ENCODE measurements around the gene B3GNT8.
"Not testable (repeated sequence)": the region's sequence is repeated elsewhere in the genome, so short reads cannot be mapped to it uniquely, and the experiment has no call there.

B3GNT8 gene

DNA sequence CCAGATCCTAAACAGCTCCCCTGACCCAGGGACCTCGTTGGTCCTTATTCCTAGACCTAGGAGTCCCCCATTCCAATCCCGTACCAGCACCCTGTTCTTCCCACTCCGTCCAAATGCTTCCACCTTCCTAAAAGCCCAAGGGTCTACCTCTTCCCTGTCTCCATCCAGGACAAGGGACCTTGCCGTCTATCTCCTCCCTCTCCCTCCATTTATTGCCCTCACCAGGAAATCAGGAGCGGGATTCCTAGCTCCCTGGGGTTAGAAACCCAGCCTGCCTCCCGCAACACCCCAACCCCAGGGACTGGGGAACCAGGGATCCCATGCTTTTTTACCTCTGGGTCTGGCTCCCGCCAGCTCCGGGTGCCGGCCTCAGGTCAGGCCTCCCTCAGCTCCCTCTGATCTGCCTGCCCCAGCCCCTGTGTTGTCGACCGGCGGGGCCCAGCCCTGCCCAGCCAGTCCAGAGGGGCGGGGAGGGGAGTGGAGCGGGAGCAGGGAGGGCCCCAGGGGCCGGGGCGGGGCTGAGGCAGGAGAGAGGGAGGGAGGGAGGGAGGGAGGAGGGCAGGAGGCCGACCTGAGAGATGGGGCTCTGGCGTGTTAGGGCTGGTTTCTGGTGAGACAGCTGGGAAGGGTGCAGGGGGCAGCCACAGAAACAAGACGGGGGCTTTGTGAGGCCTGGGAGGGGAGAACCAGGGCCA is at the start of gene B3GNT8:
B3GNT8 (minus strand) TSS at position 423 of the 695 bp plus-strand sequence. CDS start 596 bp downstream, outside the sequence.
- peak; percentile 91 for DNase-seq (ENCODE audit: low read depth, low spot score)

- DNase-seq (ENCODE audit: low read depth, low spot score): no peak
These were observed 49.4 kb upstream of the B3GNT8 start for GRCh38 chr19:41476583-41476982.

GRCh38 chr19:41463257-41464256 is 36.4 kb upstream of the B3GNT8 start:
- not testable (repeated sequence) for DNase-seq (ENCODE audit: low read depth, low spot score)

- no peak for DNase-seq (ENCODE audit: low read depth, low spot score)
These were observed 35.3 kb upstream of the B3GNT8 start for GRCh38 chr19:41462497-41462896.

- no peak for DNase-seq (ENCODE audit: low read depth, low spot score)
These were observed 30.1 kb upstream of the B3GNT8 start for GRCh38 chr19:41457241-41457640.

- no peak for DNase-seq (ENCODE audit: low read depth, low spot score)
These were observed 29.3 kb upstream of the B3GNT8 start for GRCh38 chr19:41456342-41456918.

DNA sequence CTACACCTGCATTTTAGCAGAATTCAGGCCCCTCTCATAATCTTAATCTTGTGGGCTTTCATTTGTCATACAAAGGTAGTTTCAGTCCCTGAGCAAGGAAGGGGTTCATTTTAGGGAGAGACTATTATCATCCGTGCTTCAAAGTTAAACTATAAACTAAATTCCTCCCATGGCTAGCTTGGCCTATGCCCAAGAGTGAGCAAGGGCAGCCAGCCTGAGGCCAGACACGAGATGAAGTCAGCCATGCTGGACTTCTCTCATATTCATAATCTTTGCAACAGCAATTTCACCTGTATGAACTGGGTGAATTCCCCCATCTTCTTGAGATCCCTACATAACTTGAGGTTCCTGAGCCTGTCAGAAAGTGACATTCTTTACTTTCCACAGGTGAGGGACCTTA is 28.8 kb upstream of the B3GNT8 start:
- no peak for DNase-seq (ENCODE audit: low read depth, low spot score)

GRCh38 chr19:41452584-41453275 is 25.6 kb upstream of the B3GNT8 start:
- no peak for DNase-seq (ENCODE audit: low read depth, low spot score)

- DNase-seq (ENCODE audit: low read depth, low spot score): no peak
These were observed 22.6 kb upstream of the B3GNT8 start for GRCh38 chr19:41449865-41450178.

DNA sequence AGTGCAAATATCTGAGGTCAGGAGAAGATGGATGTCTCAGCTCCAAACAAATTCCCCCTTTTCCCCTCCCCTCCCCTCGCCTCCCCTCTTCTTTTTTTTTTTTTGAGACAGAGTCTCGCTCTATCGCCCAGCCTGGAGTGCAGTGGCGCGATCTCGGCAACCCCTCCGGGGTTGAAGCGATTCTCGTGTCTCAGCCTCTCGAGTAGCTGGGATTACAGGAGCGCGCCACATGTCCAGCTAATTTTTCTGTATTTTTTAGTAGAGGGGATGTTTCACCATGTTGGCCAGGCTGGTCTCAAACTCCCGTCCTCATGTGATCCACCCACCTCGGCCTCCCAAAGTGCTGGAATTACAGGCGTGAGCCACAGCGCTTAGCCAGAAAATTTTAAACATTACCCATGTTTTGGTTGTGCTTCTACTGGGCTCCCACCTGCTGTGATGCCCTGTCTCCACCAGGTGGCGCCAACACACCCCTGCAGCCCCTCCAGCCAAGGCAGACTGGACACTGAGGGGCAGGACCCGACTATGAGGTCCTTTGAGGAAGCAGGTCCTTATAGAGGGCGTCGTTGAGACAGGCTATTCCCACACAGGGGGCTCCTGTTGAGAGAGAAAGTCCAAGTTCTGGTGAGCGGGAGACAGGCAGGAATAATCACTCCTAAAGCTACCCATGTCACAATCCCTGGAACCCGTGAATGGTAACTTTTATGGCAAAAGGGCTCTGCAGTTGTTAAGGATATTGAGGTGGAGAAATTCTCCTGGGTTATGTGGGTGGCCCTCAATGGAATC is 22.1 kb upstream of the B3GNT8 start:
- DNase-seq (ENCODE audit: low read depth, low spot score): peak; percentile 84

DNA sequence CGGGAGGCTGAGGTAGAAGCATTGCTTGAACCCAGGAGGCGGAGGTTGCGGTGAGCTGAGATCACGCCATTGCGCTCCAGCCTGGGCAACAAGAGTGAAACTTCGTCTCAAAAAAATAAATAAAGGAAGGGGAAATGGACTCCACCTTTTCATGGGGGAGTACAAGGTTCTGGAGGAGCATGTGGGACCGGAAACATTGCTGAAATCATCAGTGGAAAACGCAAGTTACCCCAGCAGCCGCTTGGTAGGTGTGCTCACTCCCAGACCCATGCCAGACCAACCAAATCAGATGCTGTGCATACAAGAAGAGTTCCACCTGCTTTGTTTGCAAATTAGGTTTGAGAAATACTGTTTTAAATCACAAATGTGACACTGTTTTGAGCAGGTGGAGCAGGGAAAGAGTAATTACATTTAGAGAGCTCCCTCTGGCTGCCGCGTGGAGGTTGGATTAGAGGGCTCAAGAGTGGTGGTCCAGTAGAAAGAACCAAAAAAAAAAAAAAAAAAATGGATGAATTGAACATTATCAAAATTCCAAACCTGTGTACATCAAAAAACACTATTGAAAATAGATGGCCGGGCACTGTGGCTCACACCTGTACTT is 20.7 kb upstream of the B3GNT8 start:
- no peak for DNase-seq (ENCODE audit: low read depth, low spot score)

GRCh38 chr19:41445575-41445974 is 18.4 kb upstream of the B3GNT8 start:
- no peak for DNase-seq (ENCODE audit: low read depth, low spot score)

DNA sequence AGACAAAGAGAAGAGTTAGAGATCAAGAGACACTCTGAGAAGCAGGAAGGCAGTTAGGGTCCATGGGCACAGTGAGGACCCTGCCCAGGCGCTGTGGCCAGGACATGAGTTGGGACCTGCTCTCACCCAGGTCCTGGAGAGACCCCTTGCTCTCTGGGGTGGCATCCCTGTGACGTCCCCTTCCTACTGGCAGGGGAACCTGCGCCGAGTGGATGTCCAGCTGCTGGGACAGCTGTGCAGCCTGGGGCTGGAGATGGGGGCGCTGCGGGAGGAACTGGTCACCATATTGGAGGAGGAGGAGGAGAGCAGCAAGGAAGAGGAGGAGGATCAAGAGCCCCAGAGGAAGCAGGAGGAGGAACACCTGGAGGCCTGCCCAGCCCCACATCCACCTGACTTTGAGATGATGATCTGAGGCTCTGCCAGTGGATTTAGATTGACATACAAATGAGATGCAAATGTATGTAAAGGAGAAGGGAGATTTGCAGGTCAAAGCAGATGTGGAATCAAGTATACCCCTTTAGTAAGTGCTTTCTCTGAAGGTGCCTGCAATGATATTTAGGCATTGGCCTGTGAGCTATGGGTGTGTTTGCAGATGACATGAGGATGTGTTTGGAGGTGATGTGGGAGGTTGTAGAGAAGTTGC is 16.8 kb upstream of the B3GNT8 start:
- DNase-seq (ENCODE audit: low read depth, low spot score): no peak

DNA sequence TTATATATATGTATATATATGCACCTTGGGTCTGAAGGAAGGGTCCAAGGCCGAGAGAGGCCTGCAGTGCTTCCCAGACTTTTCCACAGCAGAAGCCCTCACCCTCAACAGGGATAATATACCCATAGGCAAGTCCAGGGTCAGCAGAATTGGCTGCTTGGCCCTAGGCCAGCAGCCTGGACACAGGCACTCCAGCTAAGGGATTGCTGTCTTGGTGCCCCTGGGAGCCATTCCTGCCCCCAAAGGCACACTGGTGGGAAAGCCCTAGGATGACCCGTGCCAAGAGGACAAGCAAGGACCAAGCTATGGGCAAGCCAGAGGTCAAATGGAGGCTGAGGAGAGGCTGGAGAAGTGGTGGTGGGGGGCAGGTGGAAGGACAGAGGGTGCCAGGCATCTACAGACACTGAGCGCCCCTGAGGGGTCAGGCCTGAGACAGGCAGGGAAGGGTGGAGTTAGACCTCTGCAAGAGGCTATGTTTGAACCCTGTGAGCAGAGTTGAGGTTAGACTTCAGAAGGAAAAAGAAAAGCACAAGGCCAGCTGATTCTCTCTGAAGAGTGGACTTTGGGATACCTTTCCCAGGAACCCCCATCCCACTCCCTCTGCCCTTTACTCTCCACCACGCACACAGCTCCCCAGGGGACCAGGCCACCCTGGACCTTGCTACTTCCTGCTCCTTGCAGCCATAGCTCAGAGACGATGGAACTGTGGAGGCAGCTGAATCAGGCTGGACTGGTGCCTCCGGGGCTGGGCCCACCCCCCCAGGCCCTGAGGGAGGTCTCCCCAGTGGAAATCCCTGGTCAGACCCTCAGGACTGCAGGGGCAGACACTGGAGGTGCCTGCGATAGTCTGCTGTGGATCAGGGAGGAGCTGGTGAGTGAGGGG is 15.5 kb upstream of the B3GNT8 start, which contains the start of gene ERICH4:
ERICH4 (plus strand) TSS at position 684 of the 883 bp plus-strand sequence; CDS start at position 698, 14 bp downstream.
- no peak for DNase-seq (ENCODE audit: low read depth, low spot score)

- DNase-seq (ENCODE audit: low read depth, low spot score): no peak
These were observed 14.3 kb upstream of the B3GNT8 start for GRCh38 chr19:41441321-41441945.

DNA sequence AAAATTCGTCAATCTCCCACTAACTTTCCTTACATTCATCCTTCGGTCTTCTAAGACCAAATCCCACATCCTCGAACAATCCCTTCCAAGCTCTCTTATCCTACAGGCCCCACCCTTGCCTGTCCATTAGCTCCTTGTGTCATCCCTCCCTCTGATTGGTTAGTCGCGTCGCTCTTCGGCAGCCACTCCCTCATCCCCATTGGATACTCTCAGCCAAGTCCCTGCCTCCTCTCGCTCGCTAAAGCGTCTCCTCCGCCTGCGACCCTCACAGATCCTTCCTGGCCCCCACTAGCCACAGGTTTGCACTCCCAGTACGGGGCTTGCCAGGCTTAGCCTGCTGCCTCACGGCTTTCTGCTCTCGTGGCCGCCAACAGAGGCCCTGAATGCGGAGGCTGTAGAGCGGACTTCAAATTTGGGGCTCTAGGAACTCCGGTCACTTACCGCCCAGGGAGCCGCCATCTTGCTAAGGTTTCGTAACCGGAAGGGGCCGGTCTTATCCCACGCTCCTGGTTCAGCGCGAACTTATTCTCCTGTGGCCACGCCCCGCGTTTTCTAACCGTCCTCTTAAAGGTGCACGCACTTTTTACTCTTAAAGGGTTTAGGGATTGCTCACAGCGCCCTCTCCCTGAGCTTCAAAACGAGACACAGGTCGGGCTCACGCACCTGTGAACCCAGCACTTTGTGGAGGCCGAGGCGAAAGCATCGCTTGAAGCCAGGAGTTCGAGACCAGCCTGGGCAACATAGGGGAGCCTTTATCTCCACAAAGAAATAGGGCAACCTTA is 12.5 kb upstream of the B3GNT8 start, which contains the start of gene DMAC2:
DMAC2 (minus strand) TSS at position 472 of the 782 bp plus-strand sequence; CDS start at position 459, 13 bp downstream.
- peak; percentile 98 for DNase-seq (ENCODE audit: low read depth, low spot score)

GRCh38 chr19:41437944-41438574 is 10.9 kb upstream of the B3GNT8 start:
- no peak for DNase-seq (ENCODE audit: low read depth, low spot score)
